GM19240 (cell line): ENCODE measurements around the gene TLR1.
A peak's percentile ranks its signal among the peaks of the same experiment; 100 is the strongest.

Experiments
- DNase-seq: peaks from one replicate; pipeline ENCODE4 v3.0.0; 2011; ENCODE audit warnings: low spot score; ENCODE audit not compliant: insufficient read length

The TLR1 gene, protein sequence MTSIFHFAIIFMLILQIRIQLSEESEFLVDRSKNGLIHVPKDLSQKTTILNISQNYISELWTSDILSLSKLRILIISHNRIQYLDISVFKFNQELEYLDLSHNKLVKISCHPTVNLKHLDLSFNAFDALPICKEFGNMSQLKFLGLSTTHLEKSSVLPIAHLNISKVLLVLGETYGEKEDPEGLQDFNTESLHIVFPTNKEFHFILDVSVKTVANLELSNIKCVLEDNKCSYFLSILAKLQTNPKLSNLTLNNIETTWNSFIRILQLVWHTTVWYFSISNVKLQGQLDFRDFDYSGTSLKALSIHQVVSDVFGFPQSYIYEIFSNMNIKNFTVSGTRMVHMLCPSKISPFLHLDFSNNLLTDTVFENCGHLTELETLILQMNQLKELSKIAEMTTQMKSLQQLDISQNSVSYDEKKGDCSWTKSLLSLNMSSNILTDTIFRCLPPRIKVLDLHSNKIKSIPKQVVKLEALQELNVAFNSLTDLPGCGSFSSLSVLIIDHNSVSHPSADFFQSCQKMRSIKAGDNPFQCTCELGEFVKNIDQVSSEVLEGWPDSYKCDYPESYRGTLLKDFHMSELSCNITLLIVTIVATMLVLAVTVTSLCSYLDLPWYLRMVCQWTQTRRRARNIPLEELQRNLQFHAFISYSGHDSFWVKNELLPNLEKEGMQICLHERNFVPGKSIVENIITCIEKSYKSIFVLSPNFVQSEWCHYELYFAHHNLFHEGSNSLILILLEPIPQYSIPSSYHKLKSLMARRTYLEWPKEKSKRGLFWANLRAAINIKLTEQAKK

DNA sequence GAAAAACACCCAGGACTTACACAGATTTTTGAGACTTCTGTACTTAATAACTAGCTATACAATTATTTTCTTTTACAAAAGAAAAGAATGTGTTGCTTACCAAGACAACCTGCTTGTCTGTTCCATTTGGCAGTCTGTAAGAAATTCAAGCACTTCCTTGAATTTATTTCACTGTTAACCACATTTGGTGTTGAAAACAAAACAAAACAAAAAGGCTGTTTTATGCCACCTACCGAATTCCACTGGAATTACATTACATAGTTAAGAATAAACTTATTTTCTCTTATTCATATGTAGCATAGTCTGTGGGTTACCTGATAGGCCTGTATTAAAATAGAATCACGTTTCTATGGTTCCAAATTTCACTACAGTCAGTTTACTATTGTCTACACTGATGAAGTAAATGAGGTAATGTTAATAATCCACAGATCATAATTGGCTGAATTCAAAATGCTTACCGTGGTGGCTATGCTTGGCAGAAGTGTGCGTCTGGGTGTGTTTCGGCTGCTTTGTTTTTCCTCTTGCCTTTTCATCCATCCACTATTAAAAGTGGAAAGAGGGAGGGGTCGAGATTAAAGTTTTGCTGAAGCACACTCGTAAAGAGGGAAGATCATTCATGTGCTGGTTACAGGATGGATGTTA lies at the start of gene TLR1:
TSS of gene TLR1 (minus strand) at position 138 of the 642 bp plus-strand sequence. CDS start 5,960 bp downstream, outside the sequence.
- no peak for DNase-seq

DNA sequence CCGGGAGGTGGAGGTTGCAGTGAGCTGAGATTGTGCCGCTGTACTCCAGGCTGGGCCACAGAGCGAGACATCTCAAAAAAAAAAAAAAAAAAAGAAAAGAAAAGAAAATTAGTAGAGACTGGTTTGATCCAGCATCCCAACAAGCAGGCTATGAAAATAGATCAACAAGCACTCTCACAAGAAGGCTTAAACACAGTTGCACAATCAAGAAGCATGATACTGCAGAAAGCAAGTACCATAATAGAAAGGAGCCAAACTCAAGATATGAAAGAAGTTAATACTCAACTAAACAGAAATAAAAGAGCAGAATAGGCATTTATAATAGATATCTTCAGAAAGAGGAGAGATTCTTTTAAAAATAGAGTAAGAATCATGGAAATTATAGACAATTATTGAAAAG lies 41.4 kb upstream of the TLR1 start:
- DNase-seq = no peak

DNA sequence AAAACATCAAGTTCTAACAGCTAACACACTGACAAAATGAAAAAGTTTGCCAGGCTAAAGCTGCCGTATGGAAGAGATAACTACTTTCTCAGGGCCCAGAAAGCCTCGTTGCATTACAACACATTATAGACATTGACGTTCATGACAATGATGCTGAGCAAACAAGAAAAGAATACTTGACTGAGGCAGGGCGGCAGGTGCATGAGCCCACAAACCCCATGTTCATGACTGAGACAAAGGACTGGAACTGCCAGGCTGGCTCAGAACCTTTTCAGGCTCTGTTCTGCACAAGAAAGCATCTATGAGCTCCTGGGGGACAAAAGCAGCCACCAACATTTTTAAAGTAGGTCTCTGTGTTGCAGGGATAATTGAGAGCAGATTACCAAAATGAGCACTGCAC lies 38.4 kb upstream of the TLR1 start:
- no peak for DNase-seq

DNA sequence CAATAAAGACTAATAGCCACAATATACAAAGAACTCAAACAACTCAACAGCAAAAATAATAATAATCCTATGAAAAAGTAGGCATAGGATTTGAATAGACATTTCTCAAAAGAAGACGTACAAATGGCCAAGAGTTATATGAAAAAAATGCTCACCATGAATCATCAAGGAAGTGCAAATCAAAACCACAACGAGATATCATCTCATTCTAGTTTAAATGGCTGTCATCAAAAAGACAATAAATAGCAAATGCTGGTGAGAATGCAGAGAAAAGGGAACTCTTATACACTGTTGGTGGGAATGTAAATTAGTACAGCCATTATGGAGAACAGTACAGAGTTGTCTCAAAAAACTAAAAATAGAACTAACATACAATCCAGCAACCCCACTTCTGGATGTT lies 33.3 kb upstream of the TLR1 start:
- no peak for DNase-seq

DNA sequence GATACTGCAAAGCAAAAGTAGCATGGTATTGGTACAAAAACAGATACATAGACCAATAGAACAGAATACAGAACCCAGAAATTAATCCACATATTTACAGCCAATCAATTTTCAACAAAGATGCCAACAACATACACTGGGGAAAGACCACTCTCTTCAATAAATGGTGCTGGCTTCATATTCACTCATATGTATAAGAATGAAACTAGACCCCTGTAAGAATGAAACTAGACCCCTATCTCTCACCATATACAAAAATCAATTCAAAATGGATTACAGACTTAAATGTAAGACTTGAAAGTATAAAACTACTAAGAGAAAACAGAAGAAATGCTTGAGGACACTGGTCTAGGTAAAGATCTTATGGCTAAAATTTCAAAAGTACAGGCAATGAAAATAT lies 32.7 kb upstream of the TLR1 start:
- DNase-seq = no peak

DNA sequence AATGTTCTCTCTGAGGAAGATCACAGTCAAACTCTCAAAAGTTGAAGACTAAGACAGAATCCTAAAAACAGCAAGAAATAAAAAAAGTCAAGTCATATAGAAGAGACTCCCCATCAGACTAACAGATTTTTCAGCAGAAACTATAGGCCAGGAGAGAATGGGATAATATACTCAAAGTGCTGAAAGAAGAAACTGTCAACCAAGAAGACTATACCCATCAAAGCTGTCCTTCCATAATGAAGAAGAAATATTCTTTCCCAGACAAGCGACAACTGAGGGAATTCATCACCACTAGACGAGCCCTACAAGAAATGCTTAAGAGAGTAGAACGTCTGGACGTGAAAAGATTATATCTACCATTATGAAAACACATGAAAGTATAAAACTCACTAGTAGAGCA lies 30.0 kb upstream of the TLR1 start:
- DNase-seq = no peak

DNA sequence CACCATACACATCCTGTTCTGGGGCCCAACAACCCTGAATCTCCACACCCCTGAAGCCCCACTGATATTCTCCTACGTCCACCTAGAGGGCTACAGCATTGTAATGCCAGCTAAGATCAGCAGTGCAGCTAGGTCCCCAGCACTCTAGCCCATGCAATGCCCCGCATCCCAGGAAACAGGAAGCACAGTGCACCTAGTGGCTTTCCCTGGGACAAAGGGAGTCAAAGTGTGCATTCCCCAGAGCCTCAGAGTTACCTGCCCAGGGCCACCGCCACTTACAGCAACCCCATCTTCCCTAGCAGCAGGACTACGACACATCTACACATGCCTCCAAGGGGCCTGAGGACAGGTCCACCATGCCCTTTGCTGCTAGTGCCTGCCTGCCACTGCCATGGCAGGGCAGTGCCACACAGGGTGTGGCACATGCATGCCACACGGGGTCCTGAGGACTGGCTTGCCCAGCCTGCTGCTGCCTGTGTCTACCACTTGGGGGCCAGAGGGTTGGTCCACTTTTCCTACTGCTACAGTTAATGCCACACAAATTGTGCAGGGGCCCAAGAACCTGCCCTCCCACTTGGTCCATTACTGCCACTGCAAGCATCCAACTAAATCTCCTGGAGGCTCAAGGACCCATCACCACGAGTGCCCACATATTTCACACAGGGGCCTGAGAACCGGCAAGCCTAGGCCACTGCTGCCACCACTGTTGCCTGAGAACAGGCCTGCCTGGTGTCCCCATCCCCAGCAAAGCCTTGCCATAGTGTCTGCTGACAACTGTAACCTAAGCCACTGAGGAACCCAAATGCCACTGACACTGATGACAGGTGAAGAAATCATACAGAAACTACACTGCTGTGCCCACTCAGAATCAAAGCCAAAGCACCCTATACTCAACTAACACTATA lies 28.3 kb upstream of the TLR1 start:
- DNase-seq = no peak

DNA sequence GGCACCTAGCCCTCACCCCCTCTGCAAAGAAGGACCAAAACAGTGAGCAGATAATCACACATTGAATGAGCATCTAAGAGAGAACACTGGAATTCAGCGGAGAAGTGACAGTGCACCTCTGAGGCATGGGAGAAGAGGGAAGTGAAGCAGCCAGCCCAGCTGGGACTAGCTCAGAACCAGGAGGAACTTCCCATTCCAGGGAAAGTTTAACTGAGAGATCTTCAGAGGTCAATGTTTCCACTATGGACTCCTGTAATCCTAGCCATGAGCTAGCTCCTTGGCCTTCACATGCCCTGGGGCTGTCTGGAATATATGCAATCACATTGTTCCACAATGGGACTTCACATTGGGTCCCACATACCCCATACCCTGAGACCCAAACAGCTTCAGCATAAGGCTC lies 27.6 kb upstream of the TLR1 start:
- no peak for DNase-seq

DNA sequence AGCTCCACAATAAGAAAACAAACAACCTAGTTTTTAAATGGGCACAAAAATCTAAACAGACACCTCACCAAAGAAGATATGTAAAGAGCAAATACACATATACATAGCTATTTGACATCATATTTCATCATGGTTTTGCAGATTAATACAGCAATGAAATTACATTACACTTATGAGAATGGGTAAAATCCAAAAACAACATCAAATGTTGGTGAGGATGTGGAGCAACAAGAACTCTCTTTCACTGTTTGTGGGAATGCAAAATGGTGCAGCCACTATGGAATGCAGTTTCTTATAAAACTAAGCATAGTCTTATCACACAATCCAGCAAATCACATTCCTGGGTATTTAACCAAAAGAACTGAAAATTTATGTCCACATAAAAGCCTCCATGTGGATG lies 27.1 kb upstream of the TLR1 start:
- no peak for DNase-seq

DNA sequence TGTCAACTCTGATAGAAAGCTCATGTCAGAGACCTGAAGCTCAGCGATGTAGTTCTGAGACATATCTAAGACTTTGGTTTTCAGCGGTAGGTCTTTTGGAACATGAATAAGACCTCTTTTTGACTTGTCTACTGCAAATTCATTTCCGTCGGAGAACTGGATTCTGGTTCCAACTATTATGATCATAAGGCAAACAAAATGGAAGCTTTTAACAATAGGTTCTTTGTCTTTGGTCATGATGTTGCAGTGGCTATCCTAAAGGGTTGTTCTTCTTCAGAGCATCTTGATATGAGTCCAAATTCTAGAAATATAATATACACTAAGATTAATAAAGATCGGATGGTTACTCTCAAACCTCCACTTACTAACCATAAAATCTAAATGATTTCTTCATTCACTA lies 24.6 kb upstream of the TLR1 start:
- DNase-seq = no peak

DNA sequence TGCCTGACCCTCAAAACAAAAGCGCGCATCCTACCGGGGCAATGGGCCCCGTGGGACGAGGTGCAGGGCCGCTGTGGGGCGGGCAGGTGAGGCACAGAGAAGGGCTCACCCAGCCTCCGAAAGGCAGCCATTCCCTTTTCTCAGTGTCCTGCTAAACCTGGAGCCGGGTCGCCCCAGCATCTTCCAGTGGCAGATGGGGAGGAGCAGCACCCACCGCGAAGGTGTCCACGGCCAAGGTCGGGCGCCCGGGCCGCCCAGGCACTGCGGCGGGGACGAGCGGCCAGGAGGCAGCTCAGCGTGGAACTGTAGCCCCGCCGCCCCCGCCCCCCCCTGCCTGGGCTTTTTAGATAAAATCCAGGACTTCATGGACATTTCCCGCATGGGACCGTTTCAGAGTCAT lies 19.2 kb upstream of the TLR1 start:
- DNase-seq = no peak

DNA sequence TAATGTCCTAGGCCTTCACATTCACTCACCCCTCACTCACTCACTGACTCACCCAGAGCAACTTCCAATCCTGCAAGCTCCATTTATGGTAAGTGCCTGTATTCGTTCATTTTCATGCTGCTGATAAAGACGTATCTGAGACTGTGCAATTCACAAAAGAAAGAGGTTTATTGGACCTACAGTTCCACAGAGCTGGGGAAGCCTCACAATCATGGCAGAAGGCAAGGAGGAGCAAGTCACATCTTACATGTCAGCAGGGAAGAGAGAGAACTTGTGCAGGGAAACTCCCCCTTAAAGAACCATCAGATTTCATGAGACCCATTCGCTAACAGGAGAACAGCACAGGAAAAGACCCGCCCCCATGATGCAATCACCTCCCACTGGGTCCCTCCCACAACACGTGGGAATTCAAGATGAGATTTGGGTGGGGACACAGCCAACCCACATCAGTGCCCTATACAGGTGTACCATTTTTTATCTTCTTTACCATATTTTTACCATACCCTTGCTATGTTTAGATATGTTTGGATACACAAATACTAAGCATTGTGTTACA lies 18.2 kb upstream of the TLR1 start:
- DNase-seq = no peak

DNA sequence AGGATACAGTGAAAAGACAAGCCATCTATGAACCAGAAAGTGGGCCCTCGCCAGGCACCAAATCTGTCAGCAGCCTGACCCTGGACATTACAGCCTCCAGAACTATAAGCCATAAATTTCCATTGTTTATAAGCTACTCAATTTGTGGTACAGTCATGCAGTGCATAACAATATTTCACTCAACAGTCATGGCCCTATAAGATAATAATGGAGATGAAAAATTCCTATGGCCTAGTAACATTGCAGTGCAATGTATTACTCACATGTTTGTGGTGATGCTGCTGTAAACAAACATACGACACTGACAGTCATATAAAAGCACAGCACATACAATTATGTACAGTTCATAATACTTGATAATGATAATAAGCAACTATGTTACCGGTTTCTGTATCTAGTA lies 17.1 kb upstream of the TLR1 start:
- DNase-seq = no peak

DNA sequence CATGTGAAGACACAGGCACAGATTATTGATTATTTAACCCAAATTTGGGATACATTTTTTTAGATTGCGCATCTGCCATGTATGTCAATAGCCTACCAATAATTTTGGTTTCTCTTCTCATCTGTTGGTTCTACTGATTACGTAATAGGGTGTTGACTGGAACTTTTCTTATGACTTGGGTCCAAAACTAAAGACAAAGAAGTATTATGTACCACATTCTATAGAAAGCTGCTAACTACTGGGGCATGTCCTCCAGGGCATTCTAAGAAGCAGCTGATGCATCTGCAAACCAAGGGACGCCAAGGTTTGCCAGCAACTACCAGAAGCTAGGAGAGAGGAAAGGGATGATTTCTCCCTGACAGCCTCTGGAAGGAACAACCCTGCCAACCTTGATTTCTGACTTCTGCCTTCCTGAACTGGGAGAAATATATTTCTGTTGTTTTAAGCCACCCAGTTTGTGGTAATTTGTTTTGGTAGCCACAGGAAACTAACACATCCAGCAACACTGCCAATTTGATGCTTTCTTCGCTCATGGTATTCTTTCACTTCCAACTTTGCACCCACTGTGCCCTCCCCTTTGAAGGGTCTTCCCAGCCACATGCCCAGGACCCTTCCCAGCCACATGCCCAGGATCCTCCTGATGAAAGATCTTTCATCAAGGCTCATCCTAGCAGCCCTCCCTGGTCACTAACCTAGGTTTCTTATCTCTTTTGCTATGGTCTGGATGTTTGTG lies 15.9 kb upstream of the TLR1 start:
- peak; percentile 23 for DNase-seq

DNA sequence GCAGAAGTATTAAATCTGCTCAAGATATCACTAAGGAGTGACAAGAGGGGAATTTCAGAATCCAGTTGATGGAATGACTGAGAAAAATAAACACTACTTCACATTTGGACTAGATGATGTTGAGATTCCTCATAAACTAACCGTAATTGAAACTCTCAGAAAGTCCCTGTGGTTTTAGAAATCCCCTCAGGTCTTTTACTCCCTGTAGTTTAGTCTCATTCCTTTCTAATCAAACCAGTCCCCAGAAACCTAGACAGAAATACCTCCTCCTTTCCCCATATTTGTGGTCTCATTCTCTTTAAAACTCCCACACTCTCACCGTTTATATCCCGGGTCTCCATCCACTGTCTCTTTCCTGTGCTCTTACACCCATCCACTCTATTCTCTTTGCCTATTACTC lies 15.0 kb upstream of the TLR1 start:
- no peak for DNase-seq

DNA sequence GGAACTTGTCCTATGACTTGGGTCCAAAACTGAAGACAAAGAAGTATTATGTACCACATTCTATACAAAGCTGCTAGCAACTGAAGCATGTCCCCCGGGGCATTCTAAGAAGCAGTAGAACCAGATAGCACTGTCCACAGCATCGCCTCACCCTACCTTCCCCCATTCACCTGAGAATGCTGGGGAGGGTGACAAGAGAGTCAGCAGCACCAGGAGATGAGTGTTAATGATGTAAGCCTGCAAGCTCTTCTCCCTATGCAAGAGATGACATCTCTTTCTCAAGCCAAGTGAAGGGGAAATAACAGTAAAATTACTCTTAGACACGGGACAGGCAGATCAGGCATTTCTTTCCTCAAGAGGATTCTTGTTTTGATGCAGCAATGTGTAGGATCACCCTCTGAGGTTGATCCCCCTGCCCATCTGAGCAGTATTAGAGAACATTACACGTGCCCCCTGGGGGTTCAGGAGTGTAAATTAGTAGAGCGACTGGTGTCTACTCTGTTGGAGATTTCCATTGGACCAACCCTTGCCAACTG lies 13.9 kb upstream of the TLR1 start:
- DNase-seq = peak; percentile 29

DNA sequence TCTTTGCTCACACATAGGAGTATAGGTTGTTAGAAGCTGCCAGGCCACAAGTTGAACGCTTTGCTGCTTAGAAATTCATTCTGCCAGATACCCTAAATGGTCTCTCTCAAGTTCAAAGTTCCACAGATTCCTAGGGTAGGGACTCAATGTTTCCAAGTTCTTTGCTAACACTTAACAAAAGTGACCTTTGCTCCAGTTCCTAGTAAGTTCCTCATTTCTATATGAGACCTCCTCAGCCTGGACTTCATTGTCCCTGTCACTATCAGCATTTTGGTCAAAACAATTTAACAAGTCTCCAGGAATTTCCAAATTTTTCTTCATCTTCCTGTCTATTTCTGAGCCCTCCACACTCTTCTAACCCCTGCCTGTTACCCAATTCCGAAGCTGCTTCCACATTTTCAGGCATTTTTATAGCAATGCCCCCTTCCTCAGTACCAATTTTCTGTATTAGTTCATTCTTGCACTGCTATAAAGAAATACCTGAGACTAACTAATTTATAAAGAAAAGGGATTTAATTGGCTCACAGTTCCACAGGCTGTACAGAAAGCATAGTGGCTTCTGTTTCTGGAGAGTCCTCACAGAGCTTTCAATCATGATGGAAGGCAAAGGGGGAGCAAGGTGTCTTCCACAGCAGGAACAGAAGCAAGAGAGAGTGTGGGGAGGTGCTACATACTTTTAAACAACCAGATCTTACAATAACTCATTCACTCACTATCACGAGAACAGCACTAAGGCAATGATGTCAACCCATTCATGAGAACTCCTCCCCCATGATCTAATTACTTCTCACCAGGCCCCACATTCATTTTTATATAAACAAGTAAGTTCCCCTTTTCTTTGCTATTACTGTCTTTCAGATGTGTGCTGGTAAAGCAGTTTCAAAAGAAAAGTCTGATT lies 11.5 kb upstream of the TLR1 start:
- no peak for DNase-seq

DNA sequence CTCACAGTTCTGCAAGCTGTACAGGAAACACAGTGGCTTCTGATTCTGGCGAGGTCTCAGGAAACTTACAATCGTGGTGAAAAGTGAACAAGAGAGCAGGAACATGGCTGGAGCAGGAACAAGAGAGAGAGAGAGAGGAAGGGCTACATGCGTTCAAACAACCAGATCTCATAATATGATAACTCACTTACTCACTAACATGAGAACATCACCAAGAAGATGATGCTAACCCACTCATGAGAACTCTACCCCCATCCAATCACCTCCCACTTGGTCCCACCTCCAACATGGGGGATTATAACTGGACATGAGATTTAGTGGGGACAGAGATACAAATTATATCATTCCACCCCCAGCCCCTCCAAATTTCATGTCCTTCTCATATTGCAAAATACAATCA lies 9.8 kb upstream of the TLR1 start:
- DNase-seq = no peak

DNA sequence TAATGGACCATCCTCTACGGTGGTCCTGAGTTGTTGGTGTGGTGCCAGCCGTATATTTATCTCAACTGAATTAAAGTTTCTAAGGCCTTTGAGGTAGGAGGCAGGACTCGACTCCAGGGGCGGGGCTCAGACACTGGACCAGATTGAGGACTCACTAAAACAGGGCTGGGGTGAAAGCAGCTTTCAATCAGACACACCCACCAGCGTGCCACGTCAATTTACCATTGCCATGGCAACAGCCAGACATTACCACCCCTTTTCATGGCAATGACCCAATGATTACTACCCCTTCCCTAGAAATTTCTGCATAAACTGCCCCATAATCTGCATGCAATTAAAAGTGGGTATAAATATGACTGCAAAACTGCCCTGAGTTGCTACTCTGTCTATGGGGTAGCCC lies 6.7 kb upstream of the TLR1 start:
- DNase-seq = no peak
